SK-N-SH treated with all-trans-retinoic acid at 6 μM for 48 hours (cell line): Measurements from ENCODE around the gene FASTKD3.

ENCODE experiments used
- ATAC-seq: fragments of 200-7000 bp; cut with Tn5 transposase; 3 replicates; pipeline ENCODE4 v1.9.1; 2020; ENCODE audit warnings: mild to moderate bottlenecking, moderate library complexity
- ARNTL ChIP-seq: fragments of 450-650 bp; formaldehyde crosslinking; IDR thresholded peaks from 2 replicates; pipeline ENCODE4 v1.5.0; 2020; ENCODE audit warnings: low read depth, mild to moderate bottlenecking, moderate library complexity, borderline replicate concordance
- BACH2 ChIP-seq: fragments of 250-450 bp; sonication (Bioruptor Pico); IDR thresholded peaks from 2 replicates; pipeline ENCODE4 v1.9.0; 2021; ENCODE audit warnings: mild to moderate bottlenecking, borderline replicate concordance
- ESRRG ChIP-seq: fragments of 250-450 bp; sonication (Bioruptor Pico); IDR thresholded peaks from 2 replicates; pipeline ENCODE4 v1.6.1; 2021; ENCODE audit warnings: mild to moderate bottlenecking
- PPARA ChIP-seq: fragments of 250-450 bp; sonication (Bioruptor Pico); IDR thresholded peaks from 2 replicates; pipeline ENCODE4 v1.5.0; 2020; ENCODE audit warnings: mild to moderate bottlenecking, borderline replicate concordance
- RARB ChIP-seq: fragments of 250-450 bp; sonication (Bioruptor Pico); IDR thresholded peaks from 2 replicates; pipeline ENCODE4 v1.8.0; 2021; ENCODE audit warnings: mild to moderate bottlenecking, moderate library complexity
- TCF4 ChIP-seq: fragments of 250-450 bp; sonication (Bioruptor Pico); IDR thresholded peaks from 2 replicates; pipeline ENCODE4 v1.8.0; 2021; ENCODE audit warnings: mild to moderate bottlenecking, moderate library complexity, borderline replicate concordance
- TOX ChIP-seq: fragments of 250-450 bp; sonication (Bioruptor Pico); IDR thresholded peaks from 2 replicates; pipeline ENCODE4 v1.8.0; 2021; ENCODE audit warnings: mild to moderate bottlenecking, moderate library complexity, borderline replicate concordance
- ZC3H10 ChIP-seq: fragments of 250-450 bp; sonication (Bioruptor Pico); IDR thresholded peaks from 2 replicates; pipeline ENCODE4 v1.5.1; 2021; ENCODE audit warnings: mild to moderate bottlenecking, moderate library complexity
- ZFP3 ChIP-seq: fragments of 250-450 bp; sonication (Bioruptor Pico); IDR thresholded peaks from 2 replicates; pipeline ENCODE4 v1.5.0; 2020; ENCODE audit warnings: mild to moderate bottlenecking, moderate library complexity
- ZFP30 ChIP-seq: fragments of 450-650 bp; formaldehyde crosslinking; IDR thresholded peaks from 2 replicates; pipeline ENCODE4 v1.5.0; 2022; ENCODE audit warnings: mild to moderate bottlenecking, moderate library complexity
- ZNF70 ChIP-seq: fragments of 450-650 bp; formaldehyde crosslinking; IDR thresholded peaks from 2 replicates; pipeline ENCODE4 v1.5.0; 2020; ENCODE audit warnings: mild to moderate bottlenecking, moderate library complexity
- ZNF8 ChIP-seq: fragments of 450-650 bp; formaldehyde crosslinking; IDR thresholded peaks from 2 replicates; pipeline ENCODE4 v1.5.0; 2020; ENCODE audit warnings: mild to moderate bottlenecking, moderate library complexity
- TF ChIP-seq, protein P1 (sequence below): fragments of 250-450 bp; sonication (Bioruptor Pico); IDR thresholded peaks from 2 replicates; pipeline ENCODE4 v1.5.0; 2020; ENCODE audit warnings: mild to moderate bottlenecking, moderate library complexity
- TF ChIP-seq, protein P2 (sequence below): fragments of 250-450 bp; sonication (Bioruptor Pico); IDR thresholded peaks from 2 replicates; pipeline ENCODE4 v1.5.1; 2021; ENCODE audit warnings: mild to moderate bottlenecking, moderate library complexity

FASTKD3 gene

DNA sequence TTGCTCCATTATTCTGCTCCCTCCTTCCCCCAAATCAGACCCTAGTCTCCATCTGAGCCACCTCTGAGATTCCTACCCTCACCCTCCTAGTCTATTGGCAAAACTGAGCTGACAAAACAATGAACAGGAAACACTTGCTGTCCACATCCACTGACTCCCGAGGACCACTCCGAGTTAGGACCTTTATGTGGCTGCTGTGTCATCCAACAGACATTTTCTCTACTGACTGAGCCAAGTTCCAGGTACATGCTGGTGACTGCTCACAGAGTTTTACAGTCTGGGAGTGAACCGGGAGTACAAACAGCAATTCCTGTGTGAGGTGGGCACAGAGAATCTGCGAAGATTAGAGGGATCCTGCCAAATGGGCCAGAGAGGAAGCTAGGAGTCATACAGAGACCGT lies 57.1 kb downstream of the FASTKD3 start:
- no peak for ATAC-seq

More for the DNA sequence above, 57.1 kb downstream of the FASTKD3 start:
- TF ChIP-seq RARB (CRISPR knock-in tag) (no peak), TOX (no peak), ZNF8 (CRISPR knock-in tag) (no peak), ZFP30 (CRISPR knock-in tag) (no peak), ARNTL (CRISPR knock-in tag) (no peak), PPARA (no peak), TCF4 (CRISPR knock-in tag) (no peak), ZFP3 (CRISPR knock-in tag) (no peak), ESRRG (CRISPR knock-in tag) (no peak), BACH2 (CRISPR knock-in tag) (no peak), ZNF70 (CRISPR knock-in tag) (no peak), ZC3H10 (CRISPR knock-in tag) (no peak)
- TF ChIP-seq, protein P1, sequence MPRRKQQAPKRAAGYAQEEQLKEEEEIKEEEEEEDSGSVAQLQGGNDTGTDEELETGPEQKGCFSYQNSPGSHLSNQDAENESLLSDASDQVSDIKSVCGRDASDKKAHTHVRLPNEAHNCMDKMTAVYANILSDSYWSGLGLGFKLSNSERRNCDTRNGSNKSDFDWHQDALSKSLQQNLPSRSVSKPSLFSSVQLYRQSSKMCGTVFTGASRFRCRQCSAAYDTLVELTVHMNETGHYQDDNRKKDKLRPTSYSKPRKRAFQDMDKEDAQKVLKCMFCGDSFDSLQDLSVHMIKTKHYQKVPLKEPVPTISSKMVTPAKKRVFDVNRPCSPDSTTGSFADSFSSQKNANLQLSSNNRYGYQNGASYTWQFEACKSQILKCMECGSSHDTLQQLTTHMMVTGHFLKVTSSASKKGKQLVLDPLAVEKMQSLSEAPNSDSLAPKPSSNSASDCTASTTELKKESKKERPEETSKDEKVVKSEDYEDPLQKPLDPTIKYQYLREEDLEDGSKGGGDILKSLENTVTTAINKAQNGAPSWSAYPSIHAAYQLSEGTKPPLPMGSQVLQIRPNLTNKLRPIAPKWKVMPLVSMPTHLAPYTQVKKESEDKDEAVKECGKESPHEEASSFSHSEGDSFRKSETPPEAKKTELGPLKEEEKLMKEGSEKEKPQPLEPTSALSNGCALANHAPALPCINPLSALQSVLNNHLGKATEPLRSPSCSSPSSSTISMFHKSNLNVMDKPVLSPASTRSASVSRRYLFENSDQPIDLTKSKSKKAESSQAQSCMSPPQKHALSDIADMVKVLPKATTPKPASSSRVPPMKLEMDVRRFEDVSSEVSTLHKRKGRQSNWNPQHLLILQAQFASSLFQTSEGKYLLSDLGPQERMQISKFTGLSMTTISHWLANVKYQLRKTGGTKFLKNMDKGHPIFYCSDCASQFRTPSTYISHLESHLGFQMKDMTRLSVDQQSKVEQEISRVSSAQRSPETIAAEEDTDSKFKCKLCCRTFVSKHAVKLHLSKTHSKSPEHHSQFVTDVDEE (CRISPR knock-in tag): no peak
- TF ChIP-seq, protein P2, sequence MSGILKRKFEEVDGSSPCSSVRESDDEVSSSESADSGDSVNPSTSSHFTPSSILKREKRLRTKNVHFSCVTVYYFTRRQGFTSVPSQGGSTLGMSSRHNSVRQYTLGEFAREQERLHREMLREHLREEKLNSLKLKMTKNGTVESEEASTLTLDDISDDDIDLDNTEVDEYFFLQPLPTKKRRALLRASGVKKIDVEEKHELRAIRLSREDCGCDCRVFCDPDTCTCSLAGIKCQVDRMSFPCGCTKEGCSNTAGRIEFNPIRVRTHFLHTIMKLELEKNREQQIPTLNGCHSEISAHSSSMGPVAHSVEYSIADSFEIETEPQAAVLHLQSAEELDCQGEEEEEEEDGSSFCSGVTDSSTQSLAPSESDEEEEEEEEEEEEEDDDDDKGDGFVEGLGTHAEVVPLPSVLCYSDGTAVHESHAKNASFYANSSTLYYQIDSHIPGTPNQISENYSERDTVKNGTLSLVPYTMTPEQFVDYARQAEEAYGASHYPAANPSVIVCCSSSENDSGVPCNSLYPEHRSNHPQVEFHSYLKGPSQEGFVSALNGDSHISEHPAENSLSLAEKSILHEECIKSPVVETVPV: no peak
